SH-SY5Y (cell line): ENCODE measurements around the gene CD151.

Experiments used
- GATA2 ChIP-seq: IDR thresholded peaks from 2 replicates; pipeline ENCODE4 v1.6.1; 2011; ENCODE audit warnings: mild to moderate bottlenecking, low read depth, low read length
- GATA3 ChIP-seq: IDR thresholded peaks from 2 replicates; pipeline ENCODE4 v1.6.1; 2011; ENCODE audit warnings: low read depth, mild to moderate bottlenecking, low read length, moderate library complexity

DNA sequence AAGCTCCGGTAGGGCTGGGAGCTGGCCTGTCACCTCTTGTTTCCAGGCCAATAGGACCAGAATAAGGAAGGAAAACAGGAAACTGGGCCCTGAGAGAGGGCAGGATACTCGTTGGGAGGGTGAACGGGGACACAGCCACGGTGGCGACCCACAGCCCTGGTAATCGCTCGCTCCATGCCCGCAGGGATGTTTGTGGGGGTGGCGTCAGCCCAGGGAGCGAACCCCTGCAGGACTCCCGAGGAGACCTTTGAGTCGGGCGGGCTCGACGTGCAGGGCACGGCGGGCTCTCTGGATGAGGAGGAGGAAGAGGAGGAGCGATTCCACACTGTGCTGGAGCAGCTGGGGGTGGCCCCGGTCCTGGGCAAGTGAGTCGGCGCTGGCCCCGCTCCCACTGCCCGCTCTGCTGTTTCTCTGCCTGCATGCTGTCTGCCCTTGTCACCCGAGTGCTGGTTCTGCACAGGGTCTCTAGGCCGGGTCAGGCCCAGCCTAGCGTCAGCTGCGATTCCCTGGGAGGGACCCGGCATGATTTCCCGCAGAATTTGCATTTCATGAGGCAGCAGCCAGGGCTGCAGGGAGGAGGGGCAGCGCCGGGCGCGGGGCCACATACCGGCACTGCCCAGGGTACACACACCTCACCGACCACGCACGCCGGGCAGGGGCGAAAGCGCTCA, 3.4 kb upstream of the CD151 start:
- no peak for TF ChIP-seq GATA2
- TF ChIP-seq GATA3, result no peak
